GM21619 (cell line): ENCODE measurements around the gene DCAF8L1.
"Not testable (repeated sequence)": the region's sequence is repeated elsewhere in the genome, so short reads cannot be mapped to it uniquely, and the experiment has no call there.

Experiments used
- ATAC-seq: cut with Tn5 transposase; IDR thresholded peaks from one replicate; pipeline ENCODE4 v1.9.1; 2021; ENCODE audit not compliant: unreplicated experiment

The DCAF8L1 gene

GRCh38 chrX:27981349-27981748 lies at the start of gene DCAF8L1:
DCAF8L1 (minus strand) TSS chrX:27981449; CDS start chrX:27981334, 115 bp downstream.
- no peak for ATAC-seq

GRCh38 chrX:28022371-28022770 lies 41.1 kb upstream of the DCAF8L1 start:
- no peak for ATAC-seq

GRCh38 chrX:28016823-28017222 lies 35.6 kb upstream of the DCAF8L1 start:
- ATAC-seq, result no peak

GRCh38 chrX:28015993-28016392 lies 34.7 kb upstream of the DCAF8L1 start:
- no peak for ATAC-seq

- ATAC-seq, result no peak
These were observed 29.6 kb upstream of the DCAF8L1 start for GRCh38 chrX:28010875-28011274.

GRCh38 chrX:27998666-27999065 lies 17.4 kb upstream of the DCAF8L1 start:
- ATAC-seq, result no peak

- ATAC-seq, result no peak
These were observed 16.4 kb upstream of the DCAF8L1 start for GRCh38 chrX:27997622-27998021.

GRCh38 chrX:27996132-27996531 lies 14.9 kb upstream of the DCAF8L1 start:
- no peak for ATAC-seq

GRCh38 chrX:27995611-27996010 lies 14.4 kb upstream of the DCAF8L1 start:
- no peak for ATAC-seq

GRCh38 chrX:27987862-27988646 lies 6.8 kb upstream of the DCAF8L1 start:
- no peak for ATAC-seq

GRCh38 chrX:27976934-27977333 lies 4.3 kb downstream of the DCAF8L1 start:
- not testable (repeated sequence) for ATAC-seq

- ATAC-seq, result no peak
These were observed 5.0 kb downstream of the DCAF8L1 start for GRCh38 chrX:27976284-27976683.

- ATAC-seq, result no peak
These were observed 12.4 kb downstream of the DCAF8L1 start for GRCh38 chrX:27968878-27969277.

GRCh38 chrX:27968352-27968751 lies 12.9 kb downstream of the DCAF8L1 start:
- ATAC-seq, result no peak

- no peak for ATAC-seq
These were observed 14.3 kb downstream of the DCAF8L1 start for GRCh38 chrX:27966955-27967354.

- no peak for ATAC-seq
These were observed 14.8 kb downstream of the DCAF8L1 start for GRCh38 chrX:27966492-27966891.

- not testable (repeated sequence) for ATAC-seq
These were observed 15.9 kb downstream of the DCAF8L1 start for GRCh38 chrX:27965348-27965747.

- ATAC-seq, result no peak
These were observed 16.8 kb downstream of the DCAF8L1 start for GRCh38 chrX:27964432-27964831.

- not testable (repeated sequence) for ATAC-seq
These were observed 20.8 kb downstream of the DCAF8L1 start for GRCh38 chrX:27960410-27960809.

GRCh38 chrX:27953171-27953570 lies 28.1 kb downstream of the DCAF8L1 start:
- ATAC-seq, result no peak

GRCh38 chrX:27933361-27933760 lies 47.9 kb downstream of the DCAF8L1 start:
- ATAC-seq, result no peak
